ENCODE measurements around the gene UBE2QL1.

Gene UBE2QL1

GRCh38 chr5:6522923-6523322, 74.3 kb downstream of the UBE2QL1 start:
- DNase-seq (ENCODE audit: extremely low read depth in 1 of 2, low read depth in 1 of 2): no peak

DNA sequence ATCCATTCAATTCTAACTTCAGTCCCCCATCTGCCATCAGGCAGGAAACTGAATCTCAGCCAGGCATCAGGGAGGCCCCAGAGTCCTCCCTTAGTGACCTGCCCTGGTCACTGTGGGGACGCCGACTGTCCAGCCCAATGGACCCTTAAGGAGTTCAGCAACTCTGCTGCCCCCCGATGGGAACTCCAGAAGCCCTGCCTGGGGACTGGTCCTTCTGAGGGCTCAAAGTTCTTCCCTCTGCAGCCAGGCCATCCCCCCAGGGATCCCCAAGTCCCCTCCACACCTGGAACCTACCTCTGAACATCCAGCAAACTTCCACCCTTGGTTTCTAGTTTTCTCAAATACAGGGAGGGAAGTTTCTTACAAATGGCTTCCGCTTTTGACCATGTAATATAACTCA, 76.8 kb downstream of the UBE2QL1 start:
- no peak for DNase-seq (ENCODE audit: extremely low read depth in 1 of 2, low read depth in 1 of 2)

DNA sequence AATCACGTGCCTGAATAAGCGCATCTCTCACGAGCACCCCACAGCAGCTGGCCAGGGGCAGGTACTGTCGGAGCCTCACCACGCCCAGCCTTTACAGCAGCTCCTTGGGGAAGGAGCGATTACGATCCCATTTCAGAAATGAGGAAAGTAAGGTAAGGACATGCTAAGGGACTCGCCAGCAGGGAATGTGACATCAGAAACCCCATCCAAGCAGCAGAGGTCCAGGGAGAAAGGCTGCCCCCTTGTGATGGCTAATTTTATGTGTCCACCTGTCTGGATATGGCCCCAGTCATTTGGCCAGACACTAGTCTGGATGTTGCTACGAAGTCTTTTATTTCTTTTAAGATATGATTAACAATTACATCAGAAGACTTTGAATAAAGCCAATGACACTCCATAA, 77.3 kb downstream of the UBE2QL1 start:
- DNase-seq (ENCODE audit: extremely low read depth in 1 of 2, low read depth in 1 of 2): no peak

GRCh38 chr5:6527749-6528455, 79.2 kb downstream of the UBE2QL1 start:
- DNase-seq (ENCODE audit: extremely low read depth in 1 of 2, low read depth in 1 of 2): no peak

DNA sequence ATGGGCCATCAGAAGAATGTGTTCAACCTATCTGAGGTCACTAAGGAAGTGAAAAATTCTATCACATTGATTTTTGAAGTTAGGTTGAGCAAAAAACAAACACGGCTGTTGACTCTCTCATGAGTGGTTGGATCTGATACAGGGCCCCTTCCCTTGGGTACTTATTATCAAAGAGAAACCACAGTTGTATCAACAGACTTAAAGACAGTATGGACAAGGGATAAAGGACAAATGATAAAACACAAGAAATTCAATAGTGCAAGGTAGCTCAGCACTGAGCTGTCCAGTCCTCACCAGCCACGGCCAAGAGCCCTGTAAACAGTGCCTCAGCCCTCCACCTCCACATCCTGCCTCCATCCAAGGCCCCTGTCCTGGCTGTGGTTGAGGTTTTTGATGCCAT, 86.9 kb downstream of the UBE2QL1 start:
- no peak for DNase-seq (ENCODE audit: extremely low read depth in 1 of 2, low read depth in 1 of 2)

DNA sequence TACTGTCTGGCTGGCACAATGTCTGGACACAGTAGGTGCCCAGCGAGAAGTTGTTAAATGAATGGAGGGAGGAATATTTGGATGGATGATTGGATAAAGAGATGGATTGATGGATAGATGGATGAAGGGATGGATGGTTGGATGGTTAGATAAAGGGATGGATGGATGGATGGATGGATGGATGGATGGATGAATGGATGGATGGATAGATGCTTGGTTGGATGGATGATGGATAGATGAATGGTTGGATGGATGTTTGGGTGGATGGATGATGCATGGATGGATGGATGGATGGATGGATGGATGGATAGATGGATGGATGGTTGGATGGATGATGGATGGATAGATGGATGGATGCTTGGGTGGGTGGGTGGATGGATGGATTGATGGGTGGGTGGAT, 90.4 kb downstream of the UBE2QL1 start:
- DNase-seq (ENCODE audit: extremely low read depth in 1 of 2, low read depth in 1 of 2): no peak

GRCh38 chr5:6540111-6540827, 91.6 kb downstream of the UBE2QL1 start:
- DNase-seq (ENCODE audit: extremely low read depth in 1 of 2, low read depth in 1 of 2): no peak

GRCh38 chr5:6541256-6542013, 92.8 kb downstream of the UBE2QL1 start:
- DNase-seq (ENCODE audit: extremely low read depth in 1 of 2, low read depth in 1 of 2): no peak

DNA sequence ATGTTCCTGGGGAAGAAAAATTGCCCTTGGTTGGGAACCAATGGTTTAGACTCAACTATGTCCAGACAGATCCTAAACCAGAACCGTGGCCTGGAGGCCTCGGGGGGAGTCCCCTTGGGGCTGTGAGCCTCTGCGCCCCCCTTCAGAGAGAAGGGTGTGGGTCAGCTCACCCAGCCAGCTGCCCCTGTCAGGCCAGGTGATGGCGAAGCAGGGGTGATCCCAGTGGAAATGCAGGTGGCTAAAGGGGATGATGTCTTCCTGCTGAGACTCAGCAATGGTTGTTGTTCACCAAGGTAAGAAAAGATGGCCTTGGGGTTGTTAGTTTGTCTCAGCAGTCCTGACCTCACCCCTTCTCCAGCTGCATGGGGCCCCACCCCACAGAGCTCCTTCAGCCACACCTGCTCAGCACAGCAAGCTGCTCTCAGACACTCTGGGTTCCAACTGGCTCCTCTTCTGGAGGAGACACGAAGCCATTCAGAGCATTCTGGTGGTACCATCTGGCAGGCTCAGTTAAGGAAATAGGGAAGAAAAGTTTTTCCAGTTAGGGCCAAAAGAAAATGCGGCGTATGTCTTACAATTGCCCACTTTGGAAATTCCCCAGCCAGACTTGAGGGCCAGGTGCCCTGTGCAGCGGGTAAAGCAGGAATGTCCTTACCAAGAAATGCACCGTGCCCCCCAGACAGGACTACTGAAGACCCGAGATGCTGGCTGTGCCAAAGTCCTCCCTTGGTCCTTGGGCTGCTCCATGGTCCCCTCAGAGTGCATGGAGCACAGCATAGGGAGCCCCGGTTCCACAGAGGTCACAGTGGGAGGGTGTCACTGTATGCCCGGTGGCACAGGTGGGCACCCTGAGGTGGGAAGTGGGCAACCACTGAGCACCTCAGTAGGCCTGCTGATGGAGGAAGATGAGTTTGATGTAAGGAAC, 94.0 kb downstream of the UBE2QL1 start:
- DNase-seq (ENCODE audit: extremely low read depth in 1 of 2, low read depth in 1 of 2): no peak

DNA sequence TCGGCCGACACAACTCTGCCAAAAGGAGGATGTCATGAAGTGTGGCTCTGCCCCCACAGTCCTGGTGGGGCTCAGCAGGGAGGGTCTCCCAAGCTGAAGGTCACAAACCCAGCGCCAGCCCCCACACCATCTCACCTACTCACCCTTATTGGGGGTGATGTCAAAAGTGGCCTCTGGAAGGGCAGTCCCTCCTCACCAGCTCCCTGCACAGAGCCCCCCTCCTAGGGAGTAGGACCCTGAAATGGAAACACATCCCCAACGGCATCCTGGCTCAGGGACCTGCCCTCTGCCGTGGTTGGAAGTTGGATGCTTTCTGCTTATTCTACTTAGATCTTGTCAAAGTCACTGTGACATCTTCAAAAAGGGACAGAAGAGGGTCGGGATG, 94.7 kb downstream of the UBE2QL1 start:
- no peak for DNase-seq (ENCODE audit: extremely low read depth in 1 of 2, low read depth in 1 of 2)

DNA sequence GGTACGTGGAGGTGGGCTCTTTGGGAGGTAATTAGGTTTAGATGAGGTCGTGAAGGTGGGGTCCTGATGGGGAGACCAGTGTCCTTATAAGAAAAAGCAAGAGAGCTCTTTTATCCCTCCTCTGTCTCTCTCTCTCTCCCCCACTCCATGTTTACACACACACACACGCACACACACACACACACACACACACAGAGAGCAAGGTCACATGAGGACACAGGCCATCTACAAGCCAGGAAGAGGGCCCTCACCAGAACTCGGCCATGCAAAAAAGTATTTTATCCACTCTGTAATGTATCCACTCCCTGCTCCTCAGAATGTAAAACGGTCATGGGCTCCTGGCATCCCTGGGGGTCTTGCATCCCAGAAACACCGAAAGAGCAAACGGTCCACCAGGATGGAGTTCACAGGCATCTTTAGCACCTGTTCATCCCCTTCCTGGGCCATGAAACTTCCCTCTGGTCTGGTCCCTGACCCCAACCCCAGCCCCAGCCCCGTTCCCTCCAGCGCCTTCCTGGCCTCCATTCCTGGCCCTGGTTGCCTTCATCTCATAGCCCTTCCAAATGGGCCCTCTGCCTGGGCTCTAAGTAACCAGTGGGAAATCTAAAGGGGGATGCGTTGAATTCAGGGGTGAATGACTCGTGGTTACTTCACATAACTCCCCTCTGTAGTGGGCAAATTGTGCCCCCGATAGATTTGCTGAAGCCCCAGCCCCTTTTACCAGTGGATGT, 95.3 kb downstream of the UBE2QL1 start:
- DNase-seq (ENCODE audit: extremely low read depth in 1 of 2, low read depth in 1 of 2): no peak
